ENCODE measurements around the gene PLCXD3. TPM values are rescaled to one million over a fixed set of nuclear protein-coding genes. Genes with fewer than 3 reads are reported as not detected.

PLCXD3 gene
- total and polyA plus RNA-seq, 2 of the 8 experiments (the other 6 are each of a cell fraction or from before 2014, with no cell fraction given) = 0.03 to 0.07 TPM

DNA sequence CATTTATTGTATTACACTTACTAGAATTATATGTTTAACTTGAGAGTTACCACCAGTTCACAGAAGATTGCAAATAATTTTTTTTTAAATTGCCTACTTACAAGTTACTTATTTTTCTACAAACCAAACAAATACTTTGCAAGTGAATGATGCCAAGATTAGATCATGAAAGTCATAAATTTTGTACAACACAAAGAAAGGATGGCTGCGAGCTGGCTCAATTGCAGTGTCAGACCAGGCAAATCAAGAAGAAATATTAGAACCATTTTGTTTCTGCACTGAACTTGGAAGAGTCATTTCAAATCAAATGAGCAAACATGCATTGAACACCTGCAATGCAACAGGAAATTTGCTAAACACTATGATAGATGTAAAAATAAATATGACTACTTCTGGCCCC is 97.3 kb downstream of the PLCXD3 start:
- Histone ChIP-seq H2BK12ac (ENCODE audit: low read depth, low read length) (no peak overlapping the region), H3K4me1 (replicated peaks in 1 of 4; ENCODE audit: control insufficient read depth in 3 of 4, insufficient read depth in 4 of 4, low read length in 3 of 4) (peaks cover 0 to 4% (median 0%) of the 10 kb centered on the region in 4 experiments; a peak in 1 of 7 replicates), H4K91ac (replicated peaks; ENCODE audit: insufficient read length, low read length) (no peak overlapping the region), H3K18ac (ENCODE audit: extremely low read depth, low read length) (no peak overlapping the region), H2AFZ (ENCODE audit: low read length) (no peak overlapping the region), H3K79me2 (ENCODE audit: control insufficient read depth in 1 of 2, insufficient read depth in 2 of 2, low read length in 2 of 2) (no peaks in the 10 kb centered on the region), H2BK15ac (ENCODE audit: low read length) (no peak overlapping the region), H2BK20ac (ENCODE audit: low read length) (no peak overlapping the region), H3K14ac (ENCODE audit: insufficient read length) (no peak overlapping the region), H4K20me1 (replicated peaks in 1 of 2; ENCODE audit: control insufficient read depth in 1 of 2, insufficient read depth in 2 of 2, low read length in 2 of 2) (no peaks in the 10 kb centered on the region), H3K4me3 (ENCODE audit: extremely low read depth in 1 of 4, insufficient read depth in 2 of 4, low read depth in 3 of 4, low read length in 4 of 4) (no peak overlapping the region), H3K79me1 (ENCODE audit: low read depth, low read length) (no peaks in the 10 kb centered on the region), H3K9me3 (ENCODE audit: insufficient read depth in 2 of 2, low read depth in 1 of 2, low read length in 1 of 2) (no peaks in the 10 kb centered on the region), H4K5ac (ENCODE audit: insufficient read length, low read depth, low read length) (no peak overlapping the region), H3K4me2 (ENCODE audit: insufficient read depth in 1 of 2, low read depth in 2 of 2, low read length in 2 of 2) (no peak overlapping the region), H3K27me3 (replicated peaks in 1 of 4; ENCODE audit: control insufficient read depth in 3 of 4, extremely low read depth in 1 of 4, insufficient read depth in 3 of 4, low read length in 3 of 4) (no peaks in the 10 kb centered on the region), H3K27ac (ENCODE audit: low read depth, low read length) (no peak overlapping the region), H3K23ac (ENCODE audit: insufficient read length) (no peak overlapping the region), H2BK5ac (ENCODE audit: low read depth, low read length) (no peak overlapping the region), H4K8ac (ENCODE audit: extremely low read depth, insufficient read depth, low read length) (no peak overlapping the region), H3K4ac (replicated peaks; ENCODE audit: insufficient read length, low read depth, low read length) (no peak overlapping the region), H3K36me3 (ENCODE audit: control insufficient read depth in 2 of 4, insufficient read depth in 4 of 4, low read length in 3 of 4) (no peaks in the 10 kb centered on the region), H2BK120ac (replicated peaks; ENCODE audit: low read depth, low read length) (no peak overlapping the region), H3K9ac (replicated peaks in 1 of 4; ENCODE audit: extremely low read depth in 1 of 4, low read depth in 3 of 4, low read length in 3 of 4) (no peak overlapping the region), H3K56ac (replicated peaks; ENCODE audit: insufficient read length, low read depth, low read length) (no peak overlapping the region), H3K23me2 (ENCODE audit: low read depth, low read length) (no peaks in the 10 kb centered on the region), H2AK5ac (ENCODE audit: low read depth, low read length) (no peak overlapping the region)
- ChIA-PET CTCF (ENCODE audit: partially characterized antibody) (interaction anchor here (1.2 kb wide), 1 partner anchor 434 kb away, joined by 3 read pairs; no protein-coding TSS in a partner anchor), POLR2A (ENCODE audit: partially characterized antibody) (no interaction called here)
- FAIRE-seq = no peak
- no peak for DNase-seq (ENCODE audit: low read depth in 1 of 2, low spot score in 2 of 2)
- 95% methylated on average over 1 of the region's 1 CpG; no CpG with 5 or more reads in 1 of the 2 experiments for WGBS, 2 experiments (ENCODE audit: extremely low coverage in 1 of 2, insufficient coverage in 1 of 2, insufficient read length in 1 of 2, insufficient replicate concordance in 2 of 2, low coverage in 1 of 2, low lambda C conversion rate in 2 of 2, missing lambda C conversion rate in 1 of 2)
- TF ChIP-seq TAF1 (IDR thresholded peaks at IDR 0.05; ENCODE audit: low read depth, low read length) (no peak), SUZ12 (IDR thresholded peaks at IDR 0.05; ENCODE audit: low read length) (no peak), RFX5 (IDR thresholded peaks at IDR 0.05; ENCODE audit: borderline replicate concordance, low read depth, low read length) (no peak), EP300 (IDR thresholded peaks at IDR 0.05; ENCODE audit: borderline replicate concordance in 1 of 2, low read depth in 2 of 2, low read length in 2 of 2) (no peak), SP2 (IDR thresholded peaks at IDR 0.05; ENCODE audit: low read length) (no peak), POU5F1 (IDR thresholded peaks at IDR 0.05; ENCODE audit: low read depth, low read length) (no peak), SAP30 (IDR thresholded peaks at IDR 0.05; ENCODE audit: insufficient read depth, insufficient replicate concordance, low read length) (no peak), EZH2 (IDR thresholded peaks at IDR 0.05; ENCODE audit: low read depth, low read length, severe bottlenecking) (no peak), HDAC2 (IDR thresholded peaks at IDR 0.05; ENCODE audit: borderline replicate concordance in 1 of 2, low read depth in 2 of 2, low read length in 2 of 2) (no peak)
- TF ChIP-seq, protein P1, sequence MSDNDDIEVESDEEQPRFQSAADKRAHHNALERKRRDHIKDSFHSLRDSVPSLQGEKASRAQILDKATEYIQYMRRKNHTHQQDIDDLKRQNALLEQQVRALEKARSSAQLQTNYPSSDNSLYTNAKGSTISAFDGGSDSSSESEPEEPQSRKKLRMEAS (IDR thresholded peaks at IDR 0.05) = no peak
- TF ChIP-seq, protein P2, sequence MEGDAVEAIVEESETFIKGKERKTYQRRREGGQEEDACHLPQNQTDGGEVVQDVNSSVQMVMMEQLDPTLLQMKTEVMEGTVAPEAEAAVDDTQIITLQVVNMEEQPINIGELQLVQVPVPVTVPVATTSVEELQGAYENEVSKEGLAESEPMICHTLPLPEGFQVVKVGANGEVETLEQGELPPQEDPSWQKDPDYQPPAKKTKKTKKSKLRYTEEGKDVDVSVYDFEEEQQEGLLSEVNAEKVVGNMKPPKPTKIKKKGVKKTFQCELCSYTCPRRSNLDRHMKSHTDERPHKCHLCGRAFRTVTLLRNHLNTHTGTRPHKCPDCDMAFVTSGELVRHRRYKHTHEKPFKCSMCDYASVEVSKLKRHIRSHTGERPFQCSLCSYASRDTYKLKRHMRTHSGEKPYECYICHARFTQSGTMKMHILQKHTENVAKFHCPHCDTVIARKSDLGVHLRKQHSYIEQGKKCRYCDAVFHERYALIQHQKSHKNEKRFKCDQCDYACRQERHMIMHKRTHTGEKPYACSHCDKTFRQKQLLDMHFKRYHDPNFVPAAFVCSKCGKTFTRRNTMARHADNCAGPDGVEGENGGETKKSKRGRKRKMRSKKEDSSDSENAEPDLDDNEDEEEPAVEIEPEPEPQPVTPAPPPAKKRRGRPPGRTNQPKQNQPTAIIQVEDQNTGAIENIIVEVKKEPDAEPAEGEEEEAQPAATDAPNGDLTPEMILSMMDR (IDR thresholded peaks at IDR 0.05; ENCODE audit: control extremely low read depth in 1 of 3, insufficient read depth in 1 of 3, low read depth in 1 of 3, low read length in 3 of 3) = no peak
